ENCODE results near the gene GBX1. TPM values are rescaled to one million over a fixed set of nuclear protein-coding genes. Genes with fewer than 3 reads are reported as not detected.

Gene GBX1
- total RNA-seq, 1 donor from 2014 or later: 2.4 TPM

GRCh38 chr7:151210087-151210854 lies 42.8 kb upstream of the GBX1 start, which contains the start of gene H2BK1:
TSS of gene H2BK1 (minus strand) at chr7:151210488. CDS start at chr7:151210318, 170 bp downstream.
- H3K27ac Mint-ChIP-seq (ENCODE audit: unreplicated experiment): no peak within 1 kb of the TSS
- H3K9me3 Mint-ChIP-seq: no peaks in the 10 kb centered on the region
- H3K4me1 Mint-ChIP-seq: no peaks in the 10 kb centered on the region
- peaks cover 8% of the 10 kb centered on the region for H3K36me3 Mint-ChIP-seq (ENCODE audit: low read depth)
- no peak for DNase-seq (ENCODE audit: low read depth, low spot score)
- no peak within 1 kb of the TSS for H3K4me3 Mint-ChIP-seq
- TF ChIP-seq CTCF (conservative IDR thresholded peaks at IDR 0.05): no peak
- peaks cover 11% of the 10 kb centered on the region for H3K27me3 Mint-ChIP-seq (ENCODE audit: low read depth)

DNA sequence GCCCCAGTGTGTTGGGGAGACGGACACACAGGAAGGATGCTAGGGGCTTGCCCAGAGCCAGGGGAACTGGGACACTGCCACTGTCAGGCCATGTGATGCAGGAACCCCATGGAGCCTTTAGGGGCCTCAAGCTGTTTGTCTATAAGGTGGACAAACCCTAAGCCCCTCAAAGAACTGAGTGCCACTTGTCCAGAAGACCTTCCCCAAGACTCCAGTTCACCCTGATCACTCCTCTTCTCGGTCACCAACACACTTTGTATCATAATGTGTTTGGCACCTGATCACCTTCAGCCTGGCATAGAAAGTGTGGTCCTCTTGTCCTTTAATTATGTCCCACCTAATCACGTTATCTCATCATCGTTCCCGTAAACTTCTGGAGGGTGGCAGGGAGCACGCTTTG lies 42.1 kb upstream of the GBX1 start:
- no peak for TF ChIP-seq CTCF (conservative IDR thresholded peaks at IDR 0.05)
- Mint-ChIP-seq H3K9me3 (no peaks in the 10 kb centered on the region), H3K27me3 (ENCODE audit: low read depth) (peaks cover 13% of the 10 kb centered on the region), H3K4me1 (no peaks in the 10 kb centered on the region), H3K36me3 (ENCODE audit: low read depth) (peaks cover 4% of the 10 kb centered on the region), H3K4me3 (no peak overlapping the region), H3K27ac (ENCODE audit: unreplicated experiment) (no peak overlapping the region)
- no peak for DNase-seq (ENCODE audit: low read depth, low spot score)

- no peak for TF ChIP-seq CTCF (conservative IDR thresholded peaks at IDR 0.05)
- Mint-ChIP-seq H3K36me3 (ENCODE audit: low read depth) (peaks cover 3% of the 10 kb centered on the region), H3K27me3 (ENCODE audit: low read depth) (peaks cover 13% of the 10 kb centered on the region), H3K9me3 (no peaks in the 10 kb centered on the region), H3K27ac (ENCODE audit: unreplicated experiment) (no peak overlapping the region), H3K4me1 (no peaks in the 10 kb centered on the region), H3K4me3 (no peak overlapping the region)
- DNase-seq (ENCODE audit: low read depth, low spot score): no peak
These were observed 40.9 kb upstream of the GBX1 start for GRCh38 chr7:151208253-151208862.

GRCh38 chr7:151207804-151208203 lies 40.3 kb upstream of the GBX1 start:
- Mint-ChIP-seq H3K4me1 (no peaks in the 10 kb centered on the region), H3K27ac (ENCODE audit: unreplicated experiment) (no peak overlapping the region), H3K4me3 (no peak overlapping the region), H3K9me3 (no peaks in the 10 kb centered on the region), H3K36me3 (ENCODE audit: low read depth) (no peaks in the 10 kb centered on the region), H3K27me3 (ENCODE audit: low read depth) (peaks cover 13% of the 10 kb centered on the region)
- no peak for TF ChIP-seq CTCF (conservative IDR thresholded peaks at IDR 0.05)
- DNase-seq (ENCODE audit: low read depth, low spot score): no peak

DNA sequence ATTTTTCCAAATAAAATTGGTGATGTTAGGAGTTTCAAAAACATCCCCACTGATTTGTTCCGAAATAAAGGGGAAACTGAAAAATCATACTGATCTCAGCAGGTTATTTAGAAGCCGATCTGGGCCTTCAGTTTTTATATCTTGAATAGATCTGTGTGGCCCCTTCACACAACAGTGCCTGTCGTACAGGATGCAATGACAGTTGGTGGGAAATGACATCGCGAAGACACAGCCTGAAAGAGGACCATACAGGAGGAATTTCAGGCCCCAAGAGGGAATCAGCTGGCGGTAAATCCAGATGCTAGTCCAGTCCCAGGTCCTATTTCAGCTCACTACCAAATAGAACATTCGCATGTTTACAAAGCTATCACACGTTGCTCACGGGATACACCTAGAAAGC lies 39.8 kb upstream of the GBX1 start:
- DNase-seq (ENCODE audit: low read depth, low spot score): no peak
- no peaks in the 10 kb centered on the region for H3K36me3 Mint-ChIP-seq (ENCODE audit: low read depth)

More for the DNA sequence above, 39.8 kb upstream of the GBX1 start:
- no peak for TF ChIP-seq CTCF (conservative IDR thresholded peaks at IDR 0.05)
- H3K4me3 Mint-ChIP-seq: no peak overlapping the region
- no peaks in the 10 kb centered on the region for H3K9me3 Mint-ChIP-seq
- H3K27ac Mint-ChIP-seq (ENCODE audit: unreplicated experiment): no peak overlapping the region
- H3K27me3 Mint-ChIP-seq (ENCODE audit: low read depth): peaks cover 13% of the 10 kb centered on the region
- H3K4me1 Mint-ChIP-seq: no peaks in the 10 kb centered on the region
